Measurements from ENCODE around the gene AK5.

DNA sequence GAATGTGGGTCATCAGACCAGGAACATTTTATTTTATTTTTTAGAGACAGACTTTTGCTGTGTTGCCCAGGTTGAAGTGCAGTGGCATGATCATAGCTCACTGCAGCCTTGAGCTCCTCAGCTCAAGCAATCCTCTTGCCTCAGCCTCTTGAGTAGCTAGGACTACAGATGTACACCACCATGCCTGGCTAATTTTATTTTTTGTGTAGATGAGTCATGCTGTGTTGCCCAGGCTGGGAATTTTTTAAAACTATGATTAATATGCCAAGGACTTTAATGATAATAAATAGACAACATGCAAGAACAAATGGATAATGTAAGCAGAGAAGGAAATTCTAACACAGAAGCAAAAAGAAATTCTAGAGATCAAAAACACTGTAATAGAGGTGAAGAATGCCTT is 142.4 kb downstream of the AK5 start:
- TF ChIP-seq, protein P1, sequence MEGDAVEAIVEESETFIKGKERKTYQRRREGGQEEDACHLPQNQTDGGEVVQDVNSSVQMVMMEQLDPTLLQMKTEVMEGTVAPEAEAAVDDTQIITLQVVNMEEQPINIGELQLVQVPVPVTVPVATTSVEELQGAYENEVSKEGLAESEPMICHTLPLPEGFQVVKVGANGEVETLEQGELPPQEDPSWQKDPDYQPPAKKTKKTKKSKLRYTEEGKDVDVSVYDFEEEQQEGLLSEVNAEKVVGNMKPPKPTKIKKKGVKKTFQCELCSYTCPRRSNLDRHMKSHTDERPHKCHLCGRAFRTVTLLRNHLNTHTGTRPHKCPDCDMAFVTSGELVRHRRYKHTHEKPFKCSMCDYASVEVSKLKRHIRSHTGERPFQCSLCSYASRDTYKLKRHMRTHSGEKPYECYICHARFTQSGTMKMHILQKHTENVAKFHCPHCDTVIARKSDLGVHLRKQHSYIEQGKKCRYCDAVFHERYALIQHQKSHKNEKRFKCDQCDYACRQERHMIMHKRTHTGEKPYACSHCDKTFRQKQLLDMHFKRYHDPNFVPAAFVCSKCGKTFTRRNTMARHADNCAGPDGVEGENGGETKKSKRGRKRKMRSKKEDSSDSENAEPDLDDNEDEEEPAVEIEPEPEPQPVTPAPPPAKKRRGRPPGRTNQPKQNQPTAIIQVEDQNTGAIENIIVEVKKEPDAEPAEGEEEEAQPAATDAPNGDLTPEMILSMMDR (IDR thresholded peaks at IDR 0.05): no peak
- TF ChIP-seq POLR2A (IDR thresholded peaks at IDR 0.05): no peak

Measured in tibial nerve (tissue), 3 donors.